ENCODE data around the gene SHISAL1. TPM values are rescaled to one million over a fixed set of nuclear protein-coding genes. Genes with fewer than 3 reads are reported as not detected.

The SHISAL1 gene
- total RNA-seq, 1 experiment from 2014 or later: not detected

GRCh38 chr22:44270556-44270880 lies 42.2 kb downstream of the SHISAL1 start:
- H3K4me1 Mint-ChIP-seq (ENCODE audit: low read depth, unreplicated experiment): no peaks in the 10 kb centered on the region
- no peak overlapping the region for H3K4me3 Mint-ChIP-seq (ENCODE audit: unreplicated experiment)
- H3K9me3 Mint-ChIP-seq (ENCODE audit: unreplicated experiment): no peaks in the 10 kb centered on the region
- Histone ChIP-seq H3K9me3 (no peaks in the 10 kb centered on the region), H3K4me3 (ENCODE audit: low read depth, low read length) (no peak overlapping the region), H3K36me3 (ENCODE audit: control insufficient read depth, insufficient read depth, low read length) (no peaks in the 10 kb centered on the region), H3K4me1 (no peaks in the 10 kb centered on the region), H3K27me3 (replicated peaks; ENCODE audit: control insufficient read depth, insufficient read depth, low read length) (no peaks in the 10 kb centered on the region)
- peaks cover 8% of the 10 kb centered on the region for H3K27me3 Mint-ChIP-seq (ENCODE audit: insufficient read depth, unreplicated experiment)
- ChIA-PET CTCF (no interaction called here), POLR2A (no interaction called here)
- no peak for DNase-seq
- H3K27ac Mint-ChIP-seq (ENCODE audit: unreplicated experiment): no peak overlapping the region
- H3K36me3 Mint-ChIP-seq (ENCODE audit: insufficient read depth, unreplicated experiment): no peaks in the 10 kb centered on the region
- no TSS peak for BruUV-seq (replicated peaks)
- TF ChIP-seq, protein P1, sequence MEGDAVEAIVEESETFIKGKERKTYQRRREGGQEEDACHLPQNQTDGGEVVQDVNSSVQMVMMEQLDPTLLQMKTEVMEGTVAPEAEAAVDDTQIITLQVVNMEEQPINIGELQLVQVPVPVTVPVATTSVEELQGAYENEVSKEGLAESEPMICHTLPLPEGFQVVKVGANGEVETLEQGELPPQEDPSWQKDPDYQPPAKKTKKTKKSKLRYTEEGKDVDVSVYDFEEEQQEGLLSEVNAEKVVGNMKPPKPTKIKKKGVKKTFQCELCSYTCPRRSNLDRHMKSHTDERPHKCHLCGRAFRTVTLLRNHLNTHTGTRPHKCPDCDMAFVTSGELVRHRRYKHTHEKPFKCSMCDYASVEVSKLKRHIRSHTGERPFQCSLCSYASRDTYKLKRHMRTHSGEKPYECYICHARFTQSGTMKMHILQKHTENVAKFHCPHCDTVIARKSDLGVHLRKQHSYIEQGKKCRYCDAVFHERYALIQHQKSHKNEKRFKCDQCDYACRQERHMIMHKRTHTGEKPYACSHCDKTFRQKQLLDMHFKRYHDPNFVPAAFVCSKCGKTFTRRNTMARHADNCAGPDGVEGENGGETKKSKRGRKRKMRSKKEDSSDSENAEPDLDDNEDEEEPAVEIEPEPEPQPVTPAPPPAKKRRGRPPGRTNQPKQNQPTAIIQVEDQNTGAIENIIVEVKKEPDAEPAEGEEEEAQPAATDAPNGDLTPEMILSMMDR (IDR thresholded peaks at IDR 0.05; ENCODE audit: insufficient read depth in 1 of 2, low read depth in 1 of 2, low read length in 1 of 2, severe bottlenecking in 1 of 2, unreplicated experiment in 1 of 2): no peak
- intact Hi-C loops (cut with micrococcal nuclease; ENCODE audit: unreplicated experiment): no loop called here

GRCh38 chr22:44269757-44270555 lies 42.8 kb downstream of the SHISAL1 start:
- ChIA-PET CTCF (no interaction called here), POLR2A (no interaction called here)
- intact Hi-C loops (cut with micrococcal nuclease; ENCODE audit: unreplicated experiment): no loop called here
- no peaks in the 10 kb centered on the region for H3K4me1 ChIP-seq
- peaks cover 8% of the 10 kb centered on the region for H3K27me3 Mint-ChIP-seq (ENCODE audit: insufficient read depth, unreplicated experiment)
- no peaks in the 10 kb centered on the region for H3K27me3 ChIP-seq (replicated peaks; ENCODE audit: control insufficient read depth, insufficient read depth, low read length)
- no peak overlapping the region for H3K27ac Mint-ChIP-seq (ENCODE audit: unreplicated experiment)
- DNase-seq: no peak
- no peaks in the 10 kb centered on the region for H3K4me1 Mint-ChIP-seq (ENCODE audit: low read depth, unreplicated experiment)
- TF ChIP-seq, protein P1 (IDR thresholded peaks at IDR 0.05; ENCODE audit: insufficient read depth in 1 of 2, low read depth in 1 of 2, low read length in 1 of 2, severe bottlenecking in 1 of 2, unreplicated experiment in 1 of 2): no peak
- H3K9me3 Mint-ChIP-seq (ENCODE audit: unreplicated experiment): no peaks in the 10 kb centered on the region
- no TSS peak for BruUV-seq (replicated peaks)
- no peak overlapping the region for H3K4me3 Mint-ChIP-seq (ENCODE audit: unreplicated experiment)
- no peak overlapping the region for H3K4me3 ChIP-seq (ENCODE audit: low read depth, low read length)
- H3K9me3 ChIP-seq: no peaks in the 10 kb centered on the region; the same call in 1 of the 2 replicates
- H3K36me3 Mint-ChIP-seq (ENCODE audit: insufficient read depth, unreplicated experiment): no peaks in the 10 kb centered on the region
- no peaks in the 10 kb centered on the region for H3K36me3 ChIP-seq (ENCODE audit: control insufficient read depth, insufficient read depth, low read length)

DNA sequence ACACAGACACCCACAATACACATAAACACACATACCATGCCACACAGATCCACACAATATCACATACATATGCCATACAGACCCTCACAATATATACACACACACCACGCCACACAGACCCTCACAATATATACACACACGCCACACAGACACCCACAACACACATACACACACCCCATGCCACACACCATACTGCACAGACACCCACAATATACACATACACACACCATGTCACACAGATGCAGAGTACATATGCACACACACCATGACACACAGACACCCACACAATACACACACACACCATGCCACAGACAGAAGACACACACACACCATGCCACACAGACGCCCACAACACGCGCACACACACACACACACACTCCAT lies 43.6 kb downstream of the SHISAL1 start:
- intact Hi-C loops (cut with micrococcal nuclease; ENCODE audit: unreplicated experiment): no loop called here
- ChIA-PET CTCF (no interaction called here), POLR2A (no interaction called here)
- Mint-ChIP-seq H3K27ac (ENCODE audit: unreplicated experiment) (no peak overlapping the region), H3K27me3 (ENCODE audit: insufficient read depth, unreplicated experiment) (peaks cover 8% of the 10 kb centered on the region), H3K9me3 (ENCODE audit: unreplicated experiment) (no peaks in the 10 kb centered on the region), H3K36me3 (ENCODE audit: insufficient read depth, unreplicated experiment) (no peaks in the 10 kb centered on the region), H3K4me1 (ENCODE audit: low read depth, unreplicated experiment) (no peaks in the 10 kb centered on the region), H3K4me3 (ENCODE audit: unreplicated experiment) (no peak overlapping the region)
- Histone ChIP-seq H3K4me1 (no peaks in the 10 kb centered on the region), H3K27me3 (replicated peaks; ENCODE audit: control insufficient read depth, insufficient read depth, low read length) (no peaks in the 10 kb centered on the region), H3K4me3 (ENCODE audit: low read depth, low read length) (no peak overlapping the region), H3K9me3 (no peaks in the 10 kb centered on the region; the same call in 1 of the 2 replicates), H3K36me3 (ENCODE audit: control insufficient read depth, insufficient read depth, low read length) (no peaks in the 10 kb centered on the region)
- BruUV-seq (replicated peaks): no TSS peak
- no peak for DNase-seq
- TF ChIP-seq, protein P1 (IDR thresholded peaks at IDR 0.05; ENCODE audit: insufficient read depth in 1 of 2, low read depth in 1 of 2, low read length in 1 of 2, severe bottlenecking in 1 of 2, unreplicated experiment in 1 of 2): no peak

Data from Caco-2 (cell line).